HepG2 (cell line): ENCODE measurements around the gene CTNNA3. TPM values are rescaled to one million over a fixed set of nuclear protein-coding genes. Genes with fewer than 3 reads are reported as not detected.

Experiments used
- ATAC-seq: fragments of 200-7000 bp; cut with Tn5 transposase; 3 replicates; pipeline ENCODE4 v1.9.1; 2020; ENCODE audit warnings: mild to moderate bottlenecking, moderate library complexity
- BruUV-seq: library from RNA; stranded (reverse); fragments of 400-500 nt; replicated peaks from 2 replicates; lab custom pipeline; 2021; lab: Mats Ljungman, UMichigan
- CTCF ChIA-PET: fragments of 300-600 bp; formaldehyde crosslinking; extraction: SDS; loops from one replicate; lab custom pipeline; 2021; ENCODE audit warnings: low total read pairs, inconsistent platforms, low intra/inter-chr PET ratio; lab: Yijun Ruan, JAX
- POLR2A ChIA-PET: fragments of 350-600 bp; sonication (Branson Sonifier 250); formaldehyde crosslinking; loops from one replicate; lab custom pipeline; 2020; ENCODE audit warnings: antibody characterized with exemption, inconsistent platforms; lab: Yijun Ruan, JAX
- DNase-seq: peaks from one replicate; pipeline ENCODE4 v3.0.0-alpha.2; 2015; ENCODE audit warnings: low spot score
- FAIRE-seq: peaks from 3 replicates; lab custom pipeline; 2011; peaks lifted over from hg19 to GRCh38; lab: Jason Lieb, UNC
- H2AFZ ChIP-seq: one replicate; pipeline ENCODE4 v1.6.1; 2011; ENCODE audit warnings: low read length, inconsistent platforms
- H3K27ac ChIP-seq: fragments of 300-600 bp; 3 replicates; pipeline ENCODE4 v1.8.0; 2011; ENCODE audit warnings: mixed run types, mild to moderate bottlenecking, mixed read lengths, low read length, inconsistent platforms; ENCODE audit not compliant: insufficient read depth; ENCODE audit errors: extremely low read length
- H3K27me3 ChIP-seq, 2 experiments: fragments of 200-600 bp in 1 of 2; 2 replicates in 1 of 2; 3 replicates in 1 of 2; pipeline versions ENCODE4 v1.6.0 to v1.8.0; 2011; ENCODE audit warnings: low read length in 2 of 2, mild to moderate bottlenecking in 2 of 2, moderate library complexity in 2 of 2, inconsistent platforms in 1 of 2; ENCODE audit not compliant: insufficient read depth in 2 of 2, control insufficient read depth in 1 of 2
- H3K36me3 ChIP-seq, 2 experiments: fragments of 200-600 bp in 1 of 2; replicated peaks in 1 of 2; 2 replicates in 1 of 2; 3 replicates in 1 of 2; pipeline versions ENCODE4 v1.5.1 to v1.8.0; 2011; ENCODE audit warnings: low read length in 2 of 2, inconsistent platforms in 1 of 2; ENCODE audit not compliant: insufficient read depth in 2 of 2, control insufficient read depth in 1 of 2
- H3K4me1 ChIP-seq: 2 replicates; pipeline ENCODE4 v1.5.1; 2012; ENCODE audit warnings: low read length, inconsistent platforms; ENCODE audit not compliant: insufficient read depth
- H3K4me2 ChIP-seq: 2 replicates; pipeline ENCODE4 v1.6.0; 2011; ENCODE audit warnings: low read depth, low read length, inconsistent platforms
- H3K4me3 ChIP-seq, 3 experiments: fragments of 200-600 bp in 1 of 3; sonication (generic), shearing (Covaris generic) in 1 of 3; replicated peaks in 1 of 3; 2 replicates each; pipeline ENCODE4 v1.5.1; 2011 to 2016; ENCODE audit warnings: low read length in 3 of 3, inconsistent platforms in 2 of 3, low read depth in 2 of 3, mild to moderate bottlenecking in 2 of 3, control low read depth in 1 of 3, mixed read lengths in 1 of 3; ENCODE audit not compliant: insufficient read depth in 1 of 3
- H3K79me2 ChIP-seq: one replicate; pipeline ENCODE4 v1.6.1; 2011; ENCODE audit warnings: low read length, inconsistent platforms; ENCODE audit not compliant: insufficient read depth
- H3K9ac ChIP-seq: 2 replicates; pipeline ENCODE4 v1.6.0; 2011; ENCODE audit warnings: mild to moderate bottlenecking, low read depth, low read length, inconsistent platforms; ENCODE audit not compliant: insufficient read depth
- H3K9me3 ChIP-seq: 2 replicates; pipeline ENCODE4 v1.5.1; 2012; ENCODE audit warnings: mild to moderate bottlenecking, low read length
- H4K20me1 ChIP-seq: 2 replicates; pipeline ENCODE4 v1.6.0; 2011; ENCODE audit warnings: inconsistent platforms, mild to moderate bottlenecking, low read length, moderate library complexity; ENCODE audit not compliant: insufficient read depth
- CBFB ChIP-seq: sonication (generic); formaldehyde crosslinking; IDR thresholded peaks from 2 replicates; pipeline ENCODE4 v1.4.0; 2020; ENCODE audit warnings: missing genetic modification reagents
- DZIP1 ChIP-seq: sonication (generic); formaldehyde crosslinking; IDR thresholded peaks from 2 replicates; pipeline ENCODE4 v1.5.0; 2020; ENCODE audit warnings: mild to moderate bottlenecking, missing genetic modification reagents
- MEF2D ChIP-seq: sonication (generic); formaldehyde crosslinking; IDR thresholded peaks from 2 replicates; pipeline ENCODE4 v1.5.1; 2020; ENCODE audit warnings: mild to moderate bottlenecking, missing genetic modification reagents
- SIN3B ChIP-seq: fragments of 150-350 bp; IDR thresholded peaks from 2 replicates; pipeline ENCODE4 v1.6.1; 2014; ENCODE audit warnings: low read length
- WGBS: methylation state at CpG from one replicate; pipeline ENCODE4 v1.1.6; 2017; ENCODE audit warnings: low lambda C conversion rate; 5-methylcytosine and 5-hydroxymethylcytosine counted together
- in situ Hi-C: cut with HindIII; loops from 2 replicates; pipeline ENCODE4 v1.10.0; 2017; ENCODE audit warnings: low pct_unique_long_range_greater_than_20kb; ENCODE audit not compliant: extremely low pct_ligation_motif_present
- intact Hi-C: fragments of 100-400 bp; cut with micrococcal nuclease; formaldehyde crosslinking; loops from one replicate; pipeline ENCODE4 v1.10.0; 2022; ENCODE audit not compliant: unreplicated experiment
- polyA plus RNA-seq, 8 experiments: library from polyadenylated mRNA; depleted of rRNA in 3 of 8; stranded (reverse) in 7 of 8; unstranded in 1 of 8; fragments of >200 nt; fragmentation: Illumina TruSeq in 4 of 8; extraction: Trizol in 4 of 8; gene quantifications; 2 replicates each; pipeline versions ENCODE4 v1.2.1 to v1.2.3, GENCODE V29; 2011 to 2016; ENCODE audit warnings: low read depth in 4 of 8, missing spikeins in 1 of 8, mixed read lengths in 1 of 8; ENCODE audit not compliant: insufficient read depth in 1 of 8
- total RNA-seq, 5 experiments: library from RNA; depleted of rRNA; stranded (reverse); fragments of >200 nt; fragmentation: Illumina TruSeq; extraction: Trizol; gene quantifications; 2 replicates each; pipeline ENCODE4 v1.2.3, GENCODE V29; 2016; ENCODE audit warnings: low read depth in 1 of 5
- TF ChIP-seq, protein P1 (sequence below): IDR thresholded peaks from 2 replicates; pipeline ENCODE4 v1.6.1; 2016; ENCODE audit warnings: low read depth, borderline replicate concordance

Gene CTNNA3
- total and polyA plus RNA-seq, 2 of the 13 experiments (the other 11 are each of a cell fraction or from before 2014, with no cell fraction given), result not detected

- intact Hi-C loops, result loop anchor here (1.0 to 5.0 kb wide), 3 partner anchors 215 to 589 kb away; no protein-coding TSS in a partner anchor
- H3K36me3 ChIP-seq, result no peaks in the 10 kb centered on the region
- TF ChIP-seq CBFB (CRISPR knock-in tag) (no peak), MEF2D (CRISPR knock-in tag) (no peak), SIN3B (no peak), DZIP1 (CRISPR knock-in tag) (no peak)
- TF ChIP-seq, protein P1, sequence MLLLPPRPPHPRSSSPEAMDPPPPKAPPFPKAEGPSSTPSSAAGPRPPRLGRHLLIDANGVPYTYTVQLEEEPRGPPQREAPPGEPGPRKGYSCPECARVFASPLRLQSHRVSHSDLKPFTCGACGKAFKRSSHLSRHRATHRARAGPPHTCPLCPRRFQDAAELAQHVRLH, result no peak
- no TSS peak for BruUV-seq
- WGBS, result 0% methylated on average over 2 of the region's 2 CpGs
- FAIRE-seq (no peak), DNase-seq (no peak), ATAC-seq (no peak)
- H3K9ac ChIP-seq, result no peak overlapping the region
- no peak overlapping the region for H3K4me2 ChIP-seq
- CTCF ChIA-PET, result no interaction called here
- no peaks in the 10 kb centered on the region for H4K20me1 ChIP-seq
- in situ Hi-C loops, result no loop called here
- no peak overlapping the region for H3K27ac ChIP-seq
- H3K27me3 ChIP-seq, result no peaks in the 10 kb centered on the region
- H3K79me2 ChIP-seq, result no peaks in the 10 kb centered on the region
- H3K4me3 ChIP-seq, result no peak overlapping the region
- H2AFZ ChIP-seq, result no peak overlapping the region
- H3K4me1 ChIP-seq, result no peaks in the 10 kb centered on the region
- POLR2A ChIA-PET, result no interaction called here
- no peaks in the 10 kb centered on the region for H3K9me3 ChIP-seq
These were observed 174.4 kb downstream of the CTNNA3 start for GRCh38 chr10:67521546-67521945.
